A673 (cell line): ENCODE data around the gene GUCA2B. TPM values are rescaled to one million over a fixed set of nuclear protein-coding genes. Genes with fewer than 3 reads are reported as not detected.

ENCODE experiments used
- BruUV-seq: library from RNA; stranded (reverse); fragments of 400-500 nt; replicated peaks from 2 replicates; lab custom pipeline; 2021; lab: Mats Ljungman, UMichigan
- CTCF ChIA-PET: fragments of 300-600 bp; sonication (Branson Sonifier 250); formaldehyde crosslinking; loops from one replicate; lab custom pipeline; 2022; ENCODE audit warnings: antibody characterized with exemption; lab: Charles Lee
- POLR2A ChIA-PET: fragments of 300-600 bp; sonication (Branson Sonifier 250); formaldehyde crosslinking; loops from one replicate; lab custom pipeline; 2022; ENCODE audit warnings: antibody characterized with exemption; ENCODE audit not compliant: low non-redundant PET; lab: Charles Lee
- DNase-seq: peaks from one replicate; pipeline ENCODE4 v3.0.0-alpha.2; 2015; ENCODE audit warnings: low spot score
- H3K27ac ChIP-seq: fragments of 200-600 bp; sonication (generic); 2 replicates; pipeline ENCODE4 v1.5.1; 2016; ENCODE audit warnings: mixed run types, low read depth, mild to moderate bottlenecking, mixed read lengths, antibody characterized with exemption, low read length; ENCODE audit not compliant: poor library complexity, severe bottlenecking
- H3K27me3 ChIP-seq: fragments of 200-600 bp; sonication (generic); replicated peaks from 2 replicates; pipeline ENCODE4 v1.6.1; 2017; ENCODE audit warnings: mixed run types, low read depth, mild to moderate bottlenecking, mixed read lengths, antibody characterized with exemption, low read length; ENCODE audit not compliant: insufficient read depth, poor library complexity
- H3K36me3 ChIP-seq: fragments of 200-600 bp; sonication (generic); 2 replicates; pipeline ENCODE4 v1.6.1; 2016; ENCODE audit warnings: mixed run types, mild to moderate bottlenecking, mixed read lengths, antibody characterized with exemption, low read length; ENCODE audit not compliant: insufficient read depth, poor library complexity, severe bottlenecking
- H3K4me1 ChIP-seq: fragments of 200-600 bp; sonication (generic); 2 replicates; pipeline ENCODE4 v1.6.1; 2017; ENCODE audit warnings: mixed run types, mild to moderate bottlenecking, mixed read lengths, antibody characterized with exemption, low read length; ENCODE audit not compliant: insufficient read depth, poor library complexity, severe bottlenecking
- H3K4me3 ChIP-seq: fragments of 200-600 bp; sonication (generic); 2 replicates; pipeline ENCODE4 v1.5.1; 2016; ENCODE audit warnings: low read depth, mixed run types, mild to moderate bottlenecking, mixed read lengths, low read length; ENCODE audit not compliant: poor library complexity, severe bottlenecking
- H3K9me3 ChIP-seq: fragments of 200-600 bp; sonication (generic); 2 replicates; pipeline ENCODE4 v1.6.1; 2016; ENCODE audit warnings: mixed run types, low read depth, mild to moderate bottlenecking, mixed read lengths, antibody characterized with exemption, low read length; ENCODE audit not compliant: poor library complexity, severe bottlenecking
- EZH2 ChIP-seq: fragments of 200-600 bp; sonication (generic); IDR thresholded peaks from 2 replicates; pipeline ENCODE4 v1.6.1; 2017; ENCODE audit warnings: borderline replicate concordance, low read depth, mild to moderate bottlenecking, mixed read lengths, antibody characterized with exemption, low read length; ENCODE audit not compliant: poor library complexity, severe bottlenecking
- intact Hi-C: fragments of 100-400 bp; cut with micrococcal nuclease; formaldehyde crosslinking; loops from one replicate; pipeline ENCODE4 v1.10.0; 2022; ENCODE audit not compliant: unreplicated experiment
- total RNA-seq: library from RNA; stranded (reverse); gene quantifications from 2 replicates; pipeline ENCODE4 v1.2.3, GENCODE V29; 2021
- TF ChIP-seq, protein P1 (sequence below): fragments of 300-800, 200-600 bp; sonication (generic); conservative IDR thresholded peaks from 2 replicates; pipeline ENCODE4 v1.5.1; 2017; ENCODE audit warnings: low read depth, mild to moderate bottlenecking, antibody characterized with exemption, low read length, moderate library complexity, mixed read lengths

The GUCA2B gene
- total RNA-seq, 1 experiment from 2014 or later: not detected

DNA sequence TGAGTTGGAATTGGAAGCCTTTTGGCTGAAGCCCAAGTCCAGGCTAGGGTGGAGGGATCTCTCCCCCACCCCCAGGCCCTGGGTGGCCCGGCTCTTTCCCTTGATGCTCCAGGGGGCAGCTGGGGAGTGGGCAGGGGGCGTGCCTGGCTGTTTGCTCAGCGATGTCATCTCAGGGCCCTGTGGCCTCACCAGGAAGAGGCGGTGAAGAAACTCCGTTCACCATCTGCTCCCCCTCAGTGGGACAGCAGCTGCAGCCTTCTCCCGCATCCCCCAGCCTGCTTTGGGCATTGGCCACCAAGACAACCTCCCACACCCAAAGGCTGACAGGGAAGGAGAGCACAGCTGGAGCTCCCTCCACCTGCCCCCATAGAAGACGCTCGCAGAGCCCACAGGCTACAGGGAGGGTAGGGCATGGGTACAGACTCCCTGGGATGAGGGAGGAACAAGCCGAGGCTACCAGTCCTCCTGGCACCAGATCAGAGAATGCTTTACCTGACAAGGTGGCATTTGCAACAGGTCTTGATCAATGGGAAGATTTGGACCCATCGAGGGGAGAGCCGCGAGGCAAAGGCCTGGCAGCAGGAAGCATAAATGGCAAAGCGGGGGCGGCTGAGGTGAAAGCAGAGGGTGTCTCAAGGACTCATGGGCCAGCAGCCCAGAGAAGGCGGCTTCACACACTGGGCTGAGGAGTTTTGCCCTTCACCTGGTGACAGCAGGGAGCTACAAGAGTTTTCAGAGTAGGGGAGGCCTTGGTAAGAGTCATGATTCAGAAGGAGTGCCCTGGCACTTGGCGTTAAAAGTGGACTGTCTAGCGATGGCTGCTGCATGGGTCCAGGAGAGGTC, 17.8 kb downstream of the GUCA2B start:
- Histone ChIP-seq H3K4me3 (no peak overlapping the region), H3K27ac (no peak overlapping the region), H3K27me3 (no peaks in the 10 kb centered on the region), H3K9me3 (no peaks in the 10 kb centered on the region), H3K36me3 (no peaks in the 10 kb centered on the region), H3K4me1 (peaks cover 4% of the 10 kb centered on the region)
- no TSS peak for BruUV-seq
- DNase-seq: no peak
- TF ChIP-seq EZH2: no peak
- TF ChIP-seq, protein P1, sequence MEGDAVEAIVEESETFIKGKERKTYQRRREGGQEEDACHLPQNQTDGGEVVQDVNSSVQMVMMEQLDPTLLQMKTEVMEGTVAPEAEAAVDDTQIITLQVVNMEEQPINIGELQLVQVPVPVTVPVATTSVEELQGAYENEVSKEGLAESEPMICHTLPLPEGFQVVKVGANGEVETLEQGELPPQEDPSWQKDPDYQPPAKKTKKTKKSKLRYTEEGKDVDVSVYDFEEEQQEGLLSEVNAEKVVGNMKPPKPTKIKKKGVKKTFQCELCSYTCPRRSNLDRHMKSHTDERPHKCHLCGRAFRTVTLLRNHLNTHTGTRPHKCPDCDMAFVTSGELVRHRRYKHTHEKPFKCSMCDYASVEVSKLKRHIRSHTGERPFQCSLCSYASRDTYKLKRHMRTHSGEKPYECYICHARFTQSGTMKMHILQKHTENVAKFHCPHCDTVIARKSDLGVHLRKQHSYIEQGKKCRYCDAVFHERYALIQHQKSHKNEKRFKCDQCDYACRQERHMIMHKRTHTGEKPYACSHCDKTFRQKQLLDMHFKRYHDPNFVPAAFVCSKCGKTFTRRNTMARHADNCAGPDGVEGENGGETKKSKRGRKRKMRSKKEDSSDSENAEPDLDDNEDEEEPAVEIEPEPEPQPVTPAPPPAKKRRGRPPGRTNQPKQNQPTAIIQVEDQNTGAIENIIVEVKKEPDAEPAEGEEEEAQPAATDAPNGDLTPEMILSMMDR: no peak
- POLR2A ChIA-PET: no interaction called here
- intact Hi-C loops: loop anchor here (10.0 kb wide), 1 partner anchor 164 kb away; the partner anchor contains the start of gene FOXJ3
- CTCF ChIA-PET: no interaction called here

DNA sequence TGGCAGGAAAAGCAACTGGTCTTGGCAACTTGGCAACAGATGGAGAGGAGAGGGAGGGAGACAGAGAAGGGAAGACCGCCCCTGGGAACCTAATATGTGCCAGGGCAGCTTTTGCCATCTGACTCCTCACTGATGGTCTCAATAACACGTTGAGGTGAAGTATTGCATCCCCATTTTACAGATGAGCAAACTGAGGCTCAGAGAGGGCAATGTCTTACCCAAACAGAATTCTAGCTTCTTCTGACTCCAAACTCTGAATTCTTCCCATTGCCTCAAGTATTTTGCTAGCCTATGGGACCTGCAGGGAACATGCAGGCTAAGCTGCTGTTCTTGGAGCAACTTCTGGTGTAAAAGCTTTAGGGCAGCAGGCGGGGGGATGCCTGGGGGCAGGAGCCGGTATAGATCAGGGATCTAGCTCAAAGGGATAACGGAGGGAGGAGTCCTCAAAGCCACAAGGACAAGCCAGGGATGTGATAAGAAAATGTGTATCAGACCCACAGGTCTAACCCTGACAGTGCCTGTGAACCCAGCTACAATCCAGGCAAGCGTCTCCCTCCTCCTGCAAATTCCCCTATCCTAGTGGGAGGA, 18.6 kb downstream of the GUCA2B start:
- no TSS peak for BruUV-seq
- intact Hi-C loops: loop anchor here (10.0 kb wide), 1 partner anchor 163 kb away; the partner anchor contains the start of gene FOXJ3
- DNase-seq: no peak
- Histone ChIP-seq H3K27me3 (no peaks in the 10 kb centered on the region), H3K9me3 (no peaks in the 10 kb centered on the region), H3K4me3 (no peak overlapping the region), H3K36me3 (no peaks in the 10 kb centered on the region), H3K4me1 (peaks cover 4% of the 10 kb centered on the region), H3K27ac (no peak overlapping the region)
- ChIA-PET POLR2A (no interaction called here), CTCF (no interaction called here)
- TF ChIP-seq, protein P1: no peak
- no peak for TF ChIP-seq EZH2

DNA sequence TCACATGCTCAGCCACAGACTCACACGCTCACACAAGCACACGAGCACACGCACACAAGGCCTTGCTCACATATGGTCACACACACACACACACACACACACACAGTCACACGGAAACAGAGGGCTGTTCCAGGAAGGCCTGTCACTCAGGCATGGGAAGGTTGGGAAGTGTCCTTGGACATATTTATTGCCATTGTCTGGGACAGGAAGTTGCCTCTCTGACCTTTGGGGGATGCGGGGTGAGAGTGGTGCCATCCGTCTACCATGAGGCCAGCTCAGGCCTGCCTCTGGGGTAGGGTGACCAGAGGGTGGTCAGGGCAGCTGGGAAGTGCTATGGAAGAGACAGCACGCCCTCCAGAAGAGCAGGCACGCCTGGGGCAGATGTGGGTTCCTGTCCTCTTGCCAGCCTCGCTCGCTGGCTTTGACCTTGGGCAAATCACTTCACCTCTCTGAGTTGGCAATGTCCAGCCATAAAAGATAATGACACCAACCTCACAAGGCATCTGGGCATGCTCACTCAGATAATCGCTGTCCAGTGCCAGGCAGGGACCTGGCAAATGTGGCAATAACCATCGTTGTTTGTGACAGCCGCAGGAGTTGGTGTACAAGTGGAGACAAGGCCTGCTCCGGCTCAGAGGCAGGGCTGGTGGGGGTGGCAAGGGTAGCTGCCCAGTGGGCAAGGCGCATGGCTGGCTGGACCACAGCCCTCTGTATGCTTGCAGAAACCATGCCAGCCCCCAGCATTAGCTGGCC, 19.3 kb downstream of the GUCA2B start:
- H3K4me1 ChIP-seq: peaks cover 4% of the 10 kb centered on the region
- H3K27me3 ChIP-seq: no peaks in the 10 kb centered on the region
- TF ChIP-seq EZH2: no peak
- TF ChIP-seq, protein P1: no peak
- H3K27ac ChIP-seq: no peak overlapping the region
- BruUV-seq: no TSS peak
- intact Hi-C loops: loop anchor here (1.0 to 10.0 kb wide), 3 partner anchors 38 to 598 kb away; partner anchors contain the start of gene FOXJ3
- no peaks in the 10 kb centered on the region for H3K9me3 ChIP-seq
- ChIA-PET CTCF (interaction anchor here (1.0 to 1.2 kb wide), 2 partner anchors 15 to 361 kb away, joined by 3 to 6 read pairs; no protein-coding TSS in a partner anchor), POLR2A (no interaction called here)
- H3K36me3 ChIP-seq: no peaks in the 10 kb centered on the region
- DNase-seq: no peak
- no peak overlapping the region for H3K4me3 ChIP-seq
